Measurements from ENCODE around the gene SORCS2.

GRCh38 chr4:7333024-7333780 is 140.9 kb downstream of the SORCS2 start:
- TF ChIP-seq, protein P1, sequence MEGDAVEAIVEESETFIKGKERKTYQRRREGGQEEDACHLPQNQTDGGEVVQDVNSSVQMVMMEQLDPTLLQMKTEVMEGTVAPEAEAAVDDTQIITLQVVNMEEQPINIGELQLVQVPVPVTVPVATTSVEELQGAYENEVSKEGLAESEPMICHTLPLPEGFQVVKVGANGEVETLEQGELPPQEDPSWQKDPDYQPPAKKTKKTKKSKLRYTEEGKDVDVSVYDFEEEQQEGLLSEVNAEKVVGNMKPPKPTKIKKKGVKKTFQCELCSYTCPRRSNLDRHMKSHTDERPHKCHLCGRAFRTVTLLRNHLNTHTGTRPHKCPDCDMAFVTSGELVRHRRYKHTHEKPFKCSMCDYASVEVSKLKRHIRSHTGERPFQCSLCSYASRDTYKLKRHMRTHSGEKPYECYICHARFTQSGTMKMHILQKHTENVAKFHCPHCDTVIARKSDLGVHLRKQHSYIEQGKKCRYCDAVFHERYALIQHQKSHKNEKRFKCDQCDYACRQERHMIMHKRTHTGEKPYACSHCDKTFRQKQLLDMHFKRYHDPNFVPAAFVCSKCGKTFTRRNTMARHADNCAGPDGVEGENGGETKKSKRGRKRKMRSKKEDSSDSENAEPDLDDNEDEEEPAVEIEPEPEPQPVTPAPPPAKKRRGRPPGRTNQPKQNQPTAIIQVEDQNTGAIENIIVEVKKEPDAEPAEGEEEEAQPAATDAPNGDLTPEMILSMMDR (IDR thresholded peaks at IDR 0.05; ENCODE audit: low read length) = no peak
- no peak for TF ChIP-seq EZH2 (IDR thresholded peaks at IDR 0.05; ENCODE audit: borderline replicate concordance, low read length)

Data from OCI-LY1 (cell line).